GM12878 (cell line): Measurements from ENCODE around the gene CHIC2. TPM values are rescaled to one million over a fixed set of nuclear protein-coding genes. Genes with fewer than 3 reads are reported as not detected.

Experiments
- ATAC-seq: fragments of 200-7000 bp; cut with Tn5 transposase; 3 replicates; pipeline ENCODE4 v1.9.1; 2020; ENCODE audit warnings: mild to moderate bottlenecking, moderate library complexity
- BruUV-seq: library from RNA; stranded (reverse); fragments of 400-500 nt; replicated peaks from 2 replicates; lab custom pipeline; 2021; lab: Mats Ljungman, UMichigan
- CTCF ChIA-PET: fragments of 300-600 bp; sonication (Branson Sonifier 250); formaldehyde crosslinking; extraction: SDS; loops from one replicate; lab custom pipeline; 2021; ENCODE audit warnings: inconsistent platforms; lab: Yijun Ruan, JAX
- POLR2A ChIA-PET: fragments of 350-600 bp; formaldehyde crosslinking; extraction: SDS; loops from one replicate; lab custom pipeline; 2021; ENCODE audit warnings: inconsistent platforms; lab: Charles Lee
- RAD21 ChIA-PET: fragments of 300-600 bp; sonication (Branson Sonifier 250); formaldehyde crosslinking; loops from one replicate; lab custom pipeline; 2023; ENCODE audit warnings: antibody characterized with exemption; ENCODE audit not compliant: unreplicated experiment; lab: Charles Lee
- SMC1A ChIA-PET: fragments of 300-600 bp; sonication (Branson Sonifier 250); formaldehyde crosslinking; loops from one replicate; lab custom pipeline; 2023; ENCODE audit not compliant: unreplicated experiment, uncharacterized antibody; lab: Charles Lee
- DNase-seq: peaks from one replicate; pipeline ENCODE4 v3.0.0-alpha.2; 2011; ENCODE audit warnings: low read depth, low spot score
- FAIRE-seq: peaks from 3 replicates; lab custom pipeline; 2011; peaks lifted over from hg19 to GRCh38; lab: Jason Lieb, UNC
- H2AFZ ChIP-seq: 2 replicates; pipeline ENCODE4 v1.6.0; 2011; ENCODE audit warnings: low read depth, low read length, control low read depth; ENCODE audit not compliant: control insufficient read depth
- H3K27ac ChIP-seq: 2 replicates; pipeline ENCODE4 v1.5.1; 2011; ENCODE audit warnings: control low read depth; ENCODE audit not compliant: control insufficient read depth, insufficient read depth
- H3K27me3 ChIP-seq, 2 experiments: replicated peaks in 1 of 2; 2 replicates each; pipeline versions ENCODE4 v1.6.0 to v1.6.1; 2011; ENCODE audit warnings: low read length in 1 of 2; ENCODE audit not compliant: control insufficient read depth in 2 of 2, insufficient read depth in 2 of 2
- H3K36me3 ChIP-seq, 2 experiments: 2 replicates each; pipeline ENCODE4 v1.5.1; 2011; ENCODE audit warnings: low read length in 1 of 2; ENCODE audit not compliant: control insufficient read depth in 2 of 2, insufficient read depth in 2 of 2
- H3K4me1 ChIP-seq: 2 replicates; pipeline ENCODE4 v1.6.1; 2011; ENCODE audit warnings: mild to moderate bottlenecking, low read length, moderate library complexity, mixed read lengths; ENCODE audit not compliant: control insufficient read depth, insufficient read depth
- H3K4me2 ChIP-seq: 2 replicates; pipeline ENCODE4 v1.6.0; 2011; ENCODE audit warnings: control low read depth; ENCODE audit not compliant: control insufficient read depth, insufficient read depth
- H3K4me3 ChIP-seq: fragments of 200-600 bp; sonication (generic); 2 replicates; pipeline ENCODE4 v1.5.1; 2016
- H3K79me2 ChIP-seq: 2 replicates; pipeline ENCODE4 v1.6.0; 2011; ENCODE audit warnings: low read length; ENCODE audit not compliant: control insufficient read depth, insufficient read depth
- H3K9ac ChIP-seq: 2 replicates; pipeline ENCODE4 v1.8.0; 2011; ENCODE audit warnings: low read length, control low read depth, mixed read lengths; ENCODE audit not compliant: control insufficient read depth, insufficient read depth
- H3K9me3 ChIP-seq: replicated peaks from 3 replicates; pipeline ENCODE4 v1.5.1; 2011; ENCODE audit warnings: mild to moderate bottlenecking, low read length; ENCODE audit not compliant: control insufficient read depth, insufficient read depth
- H4K20me1 ChIP-seq: 2 replicates; pipeline ENCODE4 v1.6.0; 2011; ENCODE audit not compliant: control insufficient read depth, insufficient read depth
- CBX5 ChIP-seq: sonication (generic); IDR thresholded peaks from 2 replicates; pipeline ENCODE4 v1.6.1; 2016; ENCODE audit warnings: low read depth, moderate library complexity, mild to moderate bottlenecking, inconsistent platforms
- CEBPB ChIP-seq, 2 experiments: fragments of 150-350 bp in 1 of 2; IDR thresholded peaks; 2 replicates each; pipeline ENCODE4 v1.6.1; 2012 to 2014; ENCODE audit warnings: low read depth in 2 of 2, low read length in 2 of 2, borderline replicate concordance in 1 of 2, inconsistent platforms in 1 of 2
- CHD1 ChIP-seq: IDR thresholded peaks from 2 replicates; pipeline ENCODE4 v1.6.1; 2012; ENCODE audit warnings: low read depth, low read length, improper control_type of control experiment
- GATAD2B ChIP-seq: fragments of 450-650 bp; conservative IDR thresholded peaks from 2 replicates; pipeline ENCODE4 v1.6.1; 2017; ENCODE audit warnings: low read depth, mild to moderate bottlenecking, moderate library complexity
- HCFC1 ChIP-seq: fragments of 150-350 bp; IDR thresholded peaks from 2 replicates; pipeline ENCODE4 v1.6.1; 2014; ENCODE audit warnings: low read length
- JUNB ChIP-seq: IDR thresholded peaks from 2 replicates; pipeline ENCODE4 v1.6.1; 2016; ENCODE audit warnings: antibody characterized with exemption, mild to moderate bottlenecking
- LARP7 ChIP-seq: fragments of 450-650 bp; IDR thresholded peaks from 2 replicates; pipeline ENCODE4 v1.6.1; 2017; ENCODE audit warnings: mild to moderate bottlenecking
- NFYA ChIP-seq: IDR thresholded peaks from 2 replicates; pipeline ENCODE4 v1.6.1; 2011; ENCODE audit warnings: low read depth, mild to moderate bottlenecking, low read length, improper control_type of control experiment, borderline replicate concordance
- NFYB ChIP-seq: IDR thresholded peaks from 2 replicates; pipeline ENCODE4 v1.6.1; 2011; ENCODE audit warnings: low read depth, mild to moderate bottlenecking, low read length, improper control_type of control experiment, moderate library complexity; ENCODE audit not compliant: insufficient read depth
- PBX3 ChIP-seq: IDR thresholded peaks from 2 replicates; pipeline ENCODE4 v1.6.1; 2011; ENCODE audit warnings: mild to moderate bottlenecking, low read depth, low read length, moderate library complexity; ENCODE audit not compliant: insufficient replicate concordance
- SRF ChIP-seq, 2 experiments: IDR thresholded peaks; 2 replicates each; pipeline ENCODE4 v1.6.1; 2011; ENCODE audit warnings: low read depth in 2 of 2, low read length in 2 of 2, mild to moderate bottlenecking in 1 of 2, moderate library complexity in 1 of 2
- TAF1 ChIP-seq: IDR thresholded peaks from 2 replicates; pipeline ENCODE4 v1.6.1; 2011; ENCODE audit warnings: mild to moderate bottlenecking, low read depth, low read length, borderline replicate concordance
- TBL1XR1 ChIP-seq: IDR thresholded peaks from 2 replicates; pipeline ENCODE4 v1.6.1; 2012; ENCODE audit warnings: low read depth, low read length, improper control_type of control experiment
- ZZZ3 ChIP-seq: IDR thresholded peaks from 2 replicates; pipeline ENCODE4 v1.6.1; 2011; ENCODE audit warnings: low read depth; ENCODE audit not compliant: control insufficient read depth, insufficient read length
- WGBS: methylation state at CpG from one replicate; pipeline ENCODE4 v1.1.6; 2016; ENCODE audit warnings: low lambda C conversion rate; ENCODE audit not compliant: insufficient replicate concordance, insufficient coverage; ENCODE audit errors: missing lambda C conversion rate; 5-methylcytosine and 5-hydroxymethylcytosine counted together
- in situ Hi-C: fragments of 300-500 bp; cut with MboI; formaldehyde crosslinking; loops from 9 replicates; pipeline ENCODE4 v1.14.3; 2018; ENCODE audit warnings: mixed read lengths
- intact Hi-C: fragments of 100-400 bp; cut with micrococcal nuclease; formaldehyde crosslinking; loops from one replicate; pipeline ENCODE4 v1.14.2; 2022; ENCODE audit not compliant: unreplicated experiment
- polyA plus RNA-seq, 11 experiments: library from polyadenylated mRNA; depleted of rRNA in 4 of 11; unstranded in 6 of 11; stranded (reverse) in 5 of 11; fragments of >200 nt; fragmentation: Nextera tagmentation in 4 of 11; fragmentation: Illumina TruSeq in 1 of 11; extraction: Ambion mirVana in 4 of 11; extraction: Trizol in 1 of 11; gene quantifications; 1 replicate in 1 of 11; 2 replicates in 10 of 11; pipeline versions ENCODE4 v1.2.1 to v1.2.3, GENCODE V29; 2011 to 2016; ENCODE audit warnings: inconsistent platforms in 2 of 11, missing spikeins in 2 of 11, low read depth in 1 of 11
- total RNA-seq, 4 experiments: library from RNA; depleted of rRNA in 3 of 4; stranded (reverse); fragments of >200 nt in 3 of 4; fragmentation: Illumina TruSeq in 1 of 4; extraction: Trizol in 1 of 4; gene quantifications; 2 replicates each; pipeline versions ENCODE4 v1.2.1 to v1.2.3, GENCODE V29; 2013 to 2021
- TF ChIP-seq, protein P1 (sequence below): IDR thresholded peaks from 2 replicates; pipeline ENCODE4 v1.6.1; 2012; ENCODE audit warnings: low read depth, low read length, improper control_type of control experiment
- TF ChIP-seq, protein P2 (sequence below): fragments of 450-650 bp; IDR thresholded peaks from 2 replicates; pipeline ENCODE4 v1.6.1; 2017; ENCODE audit warnings: mild to moderate bottlenecking, moderate library complexity
- TF ChIP-seq, protein P3 (sequence below): IDR thresholded peaks from 2 replicates; pipeline ENCODE4 v1.6.1; 2011; ENCODE audit warnings: borderline replicate concordance, low read depth, mild to moderate bottlenecking, moderate library complexity, low read length; ENCODE audit not compliant: insufficient read depth, poor library complexity, severe bottlenecking

CHIC2 gene
- total and polyA plus RNA-seq, 10 of the 15 experiments (the other 5 are each of a cell fraction or from before 2014, with no cell fraction given) = 0.80 to 24.4 (median 12.2) TPM

DNA sequence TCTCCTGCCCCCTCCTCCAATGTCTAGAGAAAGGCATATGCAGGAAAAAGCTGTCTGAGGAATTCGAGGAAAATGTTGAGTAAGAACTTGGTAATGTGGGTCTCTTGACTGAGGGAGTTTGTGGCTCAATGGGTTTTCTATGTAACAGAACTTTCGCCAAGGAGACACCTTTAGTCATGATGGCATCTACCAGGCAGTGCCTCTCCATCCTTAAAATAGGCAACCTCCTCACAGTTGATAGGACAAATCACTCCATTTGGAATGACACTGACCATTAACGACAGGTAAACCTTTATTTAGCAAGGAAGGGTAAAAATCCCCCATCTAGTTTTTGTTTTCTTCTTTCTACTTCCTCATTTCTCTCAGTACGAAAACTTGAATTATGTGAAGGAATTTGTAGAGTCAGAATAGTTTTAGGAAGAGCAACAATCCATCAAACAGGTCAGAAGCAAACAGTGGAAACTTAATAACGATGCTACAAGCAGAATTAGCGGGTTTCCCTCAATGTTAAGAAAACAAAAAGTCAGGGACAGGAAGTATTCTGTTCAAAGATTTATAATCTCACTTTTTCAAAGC is 38.2 kb upstream of the CHIC2 start:
- Histone ChIP-seq H3K4me1 (peaks cover 18% of the 10 kb centered on the region), H3K27me3 (peaks cover 24 to 27% of the 10 kb centered on the region in 2 experiments), H3K9ac (no peak overlapping the region), H3K9me3 (no peaks in the 10 kb centered on the region), H3K4me2 (no peak overlapping the region), H2AFZ (no peak overlapping the region), H3K27ac (no peak overlapping the region), H3K36me3 (no peaks in the 10 kb centered on the region), H3K79me2 (no peaks in the 10 kb centered on the region)
- POLR2A ChIA-PET = interaction anchor here (0.8 kb wide), 1 partner anchor 9 kb away, joined by 3 read pairs; no protein-coding TSS in a partner anchor
- WGBS = under 1% methylated on average over 6 of the region's 6 CpGs
- intact Hi-C loops = no loop called here
- in situ Hi-C loops = no loop called here
- RAD21 ChIA-PET = no interaction called here
- FAIRE-seq (no peak), ATAC-seq (no peak)
- TF ChIP-seq TBL1XR1 (no peak), CEBPB (IDR thresholded peaks at IDR 0.05; ENCODE audit: borderline replicate concordance in 1 of 2, low read depth in 2 of 2, low read length in 2 of 2) (no peak), CHD1 (no peak), JUNB (no peak), TAF1 (no peak), CBX5 (no peak), PBX3 (no peak), LARP7 (no peak), NFYA (no peak), HCFC1 (no peak), SRF (IDR thresholded peaks at IDR 0.05; ENCODE audit: low read depth in 2 of 2, low read length in 2 of 2) (no peak), GATAD2B (no peak), NFYB (no peak), ZZZ3 (no peak)
- TF ChIP-seq, protein P1, sequence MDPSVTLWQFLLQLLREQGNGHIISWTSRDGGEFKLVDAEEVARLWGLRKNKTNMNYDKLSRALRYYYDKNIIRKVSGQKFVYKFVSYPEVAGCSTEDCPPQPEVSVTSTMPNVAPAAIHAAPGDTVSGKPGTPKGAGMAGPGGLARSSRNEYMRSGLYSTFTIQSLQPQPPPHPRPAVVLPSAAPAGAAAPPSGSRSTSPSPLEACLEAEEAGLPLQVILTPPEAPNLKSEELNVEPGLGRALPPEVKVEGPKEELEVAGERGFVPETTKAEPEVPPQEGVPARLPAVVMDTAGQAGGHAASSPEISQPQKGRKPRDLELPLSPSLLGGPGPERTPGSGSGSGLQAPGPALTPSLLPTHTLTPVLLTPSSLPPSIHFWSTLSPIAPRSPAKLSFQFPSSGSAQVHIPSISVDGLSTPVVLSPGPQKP = no peak
- TF ChIP-seq, protein P2, sequence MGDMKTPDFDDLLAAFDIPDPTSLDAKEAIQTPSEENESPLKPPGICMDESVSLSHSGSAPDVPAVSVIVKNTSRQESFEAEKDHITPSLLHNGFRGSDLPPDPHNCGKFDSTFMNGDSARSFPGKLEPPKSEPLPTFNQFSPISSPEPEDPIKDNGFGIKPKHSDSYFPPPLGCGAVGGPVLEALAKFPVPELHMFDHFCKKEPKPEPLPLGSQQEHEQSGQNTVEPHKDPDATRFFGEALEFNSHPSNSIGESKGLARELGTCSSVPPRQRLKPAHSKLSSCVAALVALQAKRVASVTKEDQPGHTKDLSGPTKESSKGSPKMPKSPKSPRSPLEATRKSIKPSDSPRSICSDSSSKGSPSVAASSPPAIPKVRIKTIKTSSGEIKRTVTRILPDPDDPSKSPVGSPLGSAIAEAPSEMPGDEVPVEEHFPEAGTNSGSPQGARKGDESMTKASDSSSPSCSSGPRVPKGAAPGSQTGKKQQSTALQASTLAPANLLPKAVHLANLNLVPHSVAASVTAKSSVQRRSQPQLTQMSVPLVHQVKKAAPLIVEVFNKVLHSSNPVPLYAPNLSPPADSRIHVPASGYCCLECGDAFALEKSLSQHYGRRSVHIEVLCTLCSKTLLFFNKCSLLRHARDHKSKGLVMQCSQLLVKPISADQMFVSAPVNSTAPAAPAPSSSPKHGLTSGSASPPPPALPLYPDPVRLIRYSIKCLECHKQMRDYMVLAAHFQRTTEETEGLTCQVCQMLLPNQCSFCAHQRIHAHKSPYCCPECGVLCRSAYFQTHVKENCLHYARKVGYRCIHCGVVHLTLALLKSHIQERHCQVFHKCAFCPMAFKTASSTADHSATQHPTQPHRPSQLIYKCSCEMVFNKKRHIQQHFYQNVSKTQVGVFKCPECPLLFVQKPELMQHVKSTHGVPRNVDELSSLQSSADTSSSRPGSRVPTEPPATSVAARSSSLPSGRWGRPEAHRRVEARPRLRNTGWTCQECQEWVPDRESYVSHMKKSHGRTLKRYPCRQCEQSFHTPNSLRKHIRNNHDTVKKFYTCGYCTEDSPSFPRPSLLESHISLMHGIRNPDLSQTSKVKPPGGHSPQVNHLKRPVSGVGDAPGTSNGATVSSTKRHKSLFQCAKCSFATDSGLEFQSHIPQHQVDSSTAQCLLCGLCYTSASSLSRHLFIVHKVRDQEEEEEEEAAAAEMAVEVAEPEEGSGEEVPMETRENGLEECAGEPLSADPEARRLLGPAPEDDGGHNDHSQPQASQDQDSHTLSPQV = no peak
- TF ChIP-seq, protein P3, sequence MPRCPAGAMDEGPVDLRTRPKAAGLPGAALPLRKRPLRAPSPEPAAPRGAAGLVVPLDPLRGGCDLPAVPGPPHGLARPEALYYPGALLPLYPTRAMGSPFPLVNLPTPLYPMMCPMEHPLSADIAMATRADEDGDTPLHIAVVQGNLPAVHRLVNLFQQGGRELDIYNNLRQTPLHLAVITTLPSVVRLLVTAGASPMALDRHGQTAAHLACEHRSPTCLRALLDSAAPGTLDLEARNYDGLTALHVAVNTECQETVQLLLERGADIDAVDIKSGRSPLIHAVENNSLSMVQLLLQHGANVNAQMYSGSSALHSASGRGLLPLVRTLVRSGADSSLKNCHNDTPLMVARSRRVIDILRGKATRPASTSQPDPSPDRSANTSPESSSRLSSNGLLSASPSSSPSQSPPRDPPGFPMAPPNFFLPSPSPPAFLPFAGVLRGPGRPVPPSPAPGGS = no peak
- TF ChIP-seq, all 136 proteins: peak for 0
- no peaks in the 10 kb centered on the region for H4K20me1 ChIP-seq
- ChIA-PET SMC1A (interaction anchor here (0.5 kb wide), 1 partner anchor 113 kb away, joined by 4 read pairs; no protein-coding TSS in a partner anchor), CTCF (no interaction called here)
- BruUV-seq = no TSS peak
- H3K4me3 ChIP-seq = no peak overlapping the region
- no peak for DNase-seq
